IPS DF 4.7 (cell line): ENCODE data around the gene MYL5.
"Not testable (repeated sequence)": the region's sequence is repeated elsewhere in the genome, so short reads cannot be mapped to it uniquely, and the experiment has no call there.

Source experiments
- DNase-seq: peaks from one replicate; pipeline ENCODE4 v3.0.0-alpha.2; 2013; ENCODE audit warnings: low spot score; ENCODE audit errors: extremely low read depth

MYL5 gene

GRCh38 chr4:684623-685327, 10.4 kb downstream of the MYL5 start:
- DNase-seq: no peak

DNA sequence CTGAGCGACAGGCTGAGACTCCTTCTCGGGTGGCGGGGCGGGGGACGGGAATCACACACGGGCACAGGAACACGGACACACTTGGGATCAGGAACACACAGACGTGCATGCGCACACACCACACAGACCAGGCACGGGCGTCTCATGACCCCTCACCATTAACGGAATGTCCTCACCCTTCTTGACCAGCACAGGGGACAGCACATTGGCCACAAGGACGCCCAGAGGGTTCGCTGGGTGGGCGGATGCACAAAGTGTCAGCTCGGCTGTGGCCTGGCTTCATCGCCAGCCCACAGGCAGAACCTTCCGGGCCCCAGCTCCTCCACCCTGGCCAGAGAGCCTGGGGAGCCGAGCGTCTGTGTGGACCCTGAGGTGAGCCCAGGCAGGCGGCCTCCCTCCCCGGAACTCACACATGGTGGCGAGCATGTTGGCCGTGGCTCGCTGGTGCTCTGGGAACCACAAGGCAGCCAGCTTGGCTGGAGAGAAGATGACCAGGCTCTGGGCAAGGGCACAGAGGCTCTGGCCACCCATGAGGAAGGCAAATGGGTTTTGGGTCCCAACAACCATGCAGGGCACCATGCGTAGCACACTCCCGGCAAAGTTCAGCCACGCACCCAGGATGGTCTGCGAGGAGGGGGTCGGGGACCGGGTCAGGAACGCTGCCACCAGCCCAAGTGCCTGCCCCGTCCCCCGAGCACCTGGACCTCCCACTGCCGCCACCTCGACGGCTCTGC, 11.5 kb downstream of the MYL5 start:
- no peak for DNase-seq

GRCh38 chr4:686413-687040, 12.2 kb downstream of the MYL5 start:
- DNase-seq: no peak

DNA sequence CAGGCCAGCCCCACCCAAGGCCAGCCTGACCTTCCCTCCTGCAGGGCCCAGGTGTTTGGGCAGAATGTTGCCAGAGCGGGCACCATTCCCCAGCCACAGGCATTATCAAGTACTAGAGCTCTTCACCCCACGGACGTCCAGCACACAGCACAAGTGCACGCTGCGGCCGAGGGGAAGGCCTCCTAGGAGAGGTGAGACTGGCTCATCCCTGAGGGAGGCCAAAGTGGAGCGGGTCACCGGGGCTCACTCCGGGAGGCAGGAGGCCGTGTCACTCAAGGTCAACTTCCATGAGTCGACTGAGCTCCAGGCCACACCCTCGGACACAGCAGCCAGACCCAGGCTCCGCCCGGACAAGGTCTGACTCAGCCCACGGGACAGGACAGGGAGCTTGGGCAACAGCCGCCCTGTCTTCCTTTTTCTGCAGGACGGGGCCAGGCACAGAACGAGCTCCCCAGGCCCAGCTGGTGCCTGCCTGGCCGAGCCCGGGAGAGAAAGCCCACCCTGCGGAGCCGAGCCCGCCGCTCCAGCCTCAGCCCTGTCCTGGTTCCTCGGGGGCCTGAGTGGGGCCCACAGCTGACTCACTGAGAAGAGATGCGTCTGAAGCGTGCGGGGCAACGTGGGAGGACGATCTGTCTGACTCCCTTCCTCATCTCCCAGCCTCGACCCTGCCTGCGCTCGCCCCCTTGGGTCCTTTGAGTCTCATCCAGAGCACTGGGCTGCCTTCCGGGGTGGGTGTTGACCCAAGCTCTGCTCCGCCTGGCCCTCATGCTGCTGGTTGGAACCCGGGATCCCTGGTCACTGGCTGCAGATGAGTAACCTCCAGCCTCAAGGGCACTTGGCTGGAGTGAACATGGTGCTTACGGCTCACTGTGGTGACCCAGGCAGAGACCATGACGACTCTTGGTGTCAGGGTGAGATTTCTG, 13.0 kb downstream of the MYL5 start:
- no peak for DNase-seq

GRCh38 chr4:687971-688853, 13.9 kb downstream of the MYL5 start:
- DNase-seq: no peak

- DNase-seq: no peak
Measured at GRCh38 chr4:688854-689681, 14.7 kb downstream of the MYL5 start, which contains the start of gene SLC49A3. Gene SLC49A3, minus strand, starts transcription at chr4:689151. Its CDS starts 24 bp downstream, at chr4:689127.

DNA sequence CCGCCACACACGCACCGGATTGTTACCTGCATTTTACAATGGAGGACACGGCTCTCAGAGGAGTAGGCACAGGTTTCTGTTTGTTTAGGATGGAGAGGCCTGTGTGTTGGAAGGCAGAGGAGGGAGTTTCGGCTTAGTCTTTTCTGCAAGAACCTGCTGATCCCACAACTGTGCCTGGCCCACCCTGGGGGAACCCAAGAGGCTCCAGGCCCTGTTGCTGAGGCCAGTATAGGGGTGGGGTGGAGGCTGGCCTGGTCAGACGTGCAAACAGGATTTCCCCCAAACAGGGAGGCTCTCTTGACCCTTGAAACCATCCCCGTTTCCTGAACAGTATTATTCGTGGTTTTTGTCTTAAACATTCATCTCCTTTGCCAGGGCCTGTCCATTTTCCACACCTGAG, 15.4 kb downstream of the MYL5 start:
- DNase-seq: no peak

DNA sequence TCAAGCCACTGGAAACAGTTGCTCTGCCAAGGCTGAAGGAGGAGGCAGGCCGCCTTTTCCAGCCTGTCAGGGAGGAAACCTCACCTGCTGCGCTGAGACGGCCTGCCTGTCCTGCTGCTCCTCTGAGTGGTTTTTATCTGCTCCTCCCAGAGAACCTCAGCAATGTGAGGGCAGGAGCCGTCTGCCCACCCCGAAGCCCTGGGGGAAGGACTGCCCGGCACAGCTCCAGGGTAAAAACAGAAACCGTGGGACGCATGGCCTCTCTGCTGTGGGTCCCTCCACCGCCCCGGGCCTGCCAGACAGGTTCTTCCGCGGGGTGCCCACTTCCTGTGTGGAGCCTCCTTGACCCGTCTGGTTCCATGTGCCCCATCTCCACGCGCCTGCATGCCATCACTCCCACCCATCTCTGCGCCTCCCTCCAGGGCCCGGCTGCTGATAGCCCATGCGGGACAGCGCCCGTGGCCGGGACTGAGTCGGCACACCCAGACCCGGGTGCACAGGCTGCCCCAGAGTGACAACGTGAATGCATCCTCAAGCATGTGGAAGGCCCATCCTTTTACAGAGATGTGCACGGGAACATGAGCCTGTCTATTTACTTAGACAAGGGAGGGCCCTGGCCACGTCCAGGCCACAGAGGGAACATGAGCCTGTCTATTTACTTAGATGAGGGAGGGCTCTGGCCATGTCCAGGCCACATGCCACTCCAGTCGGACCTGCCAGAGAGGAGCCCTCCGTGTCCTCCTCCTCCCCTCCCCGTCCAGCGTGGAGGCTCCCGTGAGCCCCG, 18.6 kb downstream of the MYL5 start:
- no peak for DNase-seq

GRCh38 chr4:694341-694940, 20.1 kb downstream of the MYL5 start:
- not testable (repeated sequence) for DNase-seq

DNA sequence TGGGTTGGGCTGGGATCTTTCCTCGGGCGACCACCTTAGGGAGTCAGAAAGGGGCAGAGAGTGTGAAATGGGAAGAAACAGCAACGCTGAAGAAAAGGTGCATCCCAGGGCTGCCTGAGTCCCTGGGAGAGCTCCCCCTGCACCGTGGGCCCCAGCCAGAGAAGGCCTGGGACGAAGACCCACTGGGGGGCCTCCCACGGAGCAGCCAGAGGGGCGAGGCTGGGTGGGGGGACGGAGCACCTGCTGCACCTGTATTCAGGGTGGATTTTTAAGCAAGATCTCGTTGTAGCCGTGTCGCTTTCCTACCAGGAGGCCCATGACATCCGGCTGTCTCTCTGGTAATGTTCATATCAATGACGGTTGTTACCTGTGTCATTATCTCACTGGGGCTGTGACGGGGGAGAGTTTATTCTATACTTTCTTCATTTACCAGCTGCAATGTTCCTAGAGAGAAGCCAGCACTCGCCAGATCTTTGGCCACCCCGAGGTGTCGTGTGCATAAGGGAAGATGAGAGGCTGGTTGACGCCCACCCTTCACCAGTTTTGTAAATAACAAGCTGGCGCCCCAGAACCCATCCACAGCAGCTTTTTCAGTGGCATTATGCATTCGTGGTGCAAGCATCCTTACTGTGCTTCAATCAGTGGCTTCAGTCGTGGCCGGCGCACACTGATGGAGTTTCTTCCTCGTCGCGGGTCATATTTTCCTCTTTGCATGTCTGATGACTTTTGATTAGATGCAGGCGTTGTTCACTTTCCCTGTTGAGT, 25.7 kb downstream of the MYL5 start:
- no peak for DNase-seq

DNA sequence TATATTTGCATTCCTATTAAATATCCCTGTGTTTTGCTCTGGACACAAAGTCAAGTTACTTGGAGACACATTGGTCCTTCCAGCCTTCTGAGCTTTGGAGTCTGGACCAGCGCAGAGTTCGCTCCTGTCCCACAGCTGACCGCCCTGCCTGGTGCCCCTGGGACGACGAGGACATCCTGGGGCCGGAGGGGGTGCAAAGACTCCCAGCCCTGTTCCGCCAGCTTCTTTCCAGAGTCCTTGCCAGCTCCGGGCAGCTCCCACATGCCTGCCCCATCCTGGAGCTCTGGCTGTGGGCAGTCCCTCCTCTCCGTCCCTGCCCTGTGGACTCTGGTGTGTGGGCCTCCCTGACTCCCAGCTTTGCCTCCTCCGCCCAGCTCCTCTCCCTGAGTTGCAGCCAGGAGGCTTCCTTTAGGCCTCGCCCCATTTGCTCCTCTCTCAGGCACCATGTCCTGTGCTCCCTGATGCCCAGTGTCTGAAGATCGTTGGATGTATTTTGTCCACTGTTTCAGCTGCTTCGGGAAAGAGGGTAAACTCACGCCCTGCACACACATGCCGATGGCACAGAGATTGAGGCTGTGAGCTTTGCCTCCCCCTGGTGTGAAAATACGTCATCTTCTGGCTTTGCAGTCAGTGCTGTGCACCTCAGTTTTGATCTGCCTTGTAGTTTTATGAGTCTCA, 26.4 kb downstream of the MYL5 start:
- no peak for DNase-seq

DNA sequence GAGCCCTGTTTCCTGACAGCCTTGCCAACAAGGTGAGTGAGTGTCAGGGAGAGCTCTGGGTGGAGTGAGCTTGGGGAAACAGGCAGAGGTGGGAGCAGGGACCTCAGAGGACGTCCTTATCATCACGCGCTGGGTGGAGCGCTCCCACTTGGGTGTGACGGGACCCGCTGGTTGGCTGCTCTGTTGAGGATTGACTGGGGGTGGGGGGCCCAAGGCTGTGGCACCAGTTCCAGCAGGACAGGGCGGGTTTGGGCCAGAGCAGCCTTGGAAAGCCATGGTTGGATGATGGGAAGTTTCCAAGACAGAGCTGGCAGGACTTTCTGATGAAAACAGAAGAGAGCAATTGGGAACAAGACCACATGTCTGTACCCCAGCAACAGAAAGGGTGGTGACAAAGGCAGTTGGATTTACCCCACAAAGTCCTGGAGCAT, 28.3 kb downstream of the MYL5 start:
- DNase-seq: no peak

- no peak for DNase-seq
Measured at GRCh38 chr4:703336-704197, 29.2 kb downstream of the MYL5 start.

DNA sequence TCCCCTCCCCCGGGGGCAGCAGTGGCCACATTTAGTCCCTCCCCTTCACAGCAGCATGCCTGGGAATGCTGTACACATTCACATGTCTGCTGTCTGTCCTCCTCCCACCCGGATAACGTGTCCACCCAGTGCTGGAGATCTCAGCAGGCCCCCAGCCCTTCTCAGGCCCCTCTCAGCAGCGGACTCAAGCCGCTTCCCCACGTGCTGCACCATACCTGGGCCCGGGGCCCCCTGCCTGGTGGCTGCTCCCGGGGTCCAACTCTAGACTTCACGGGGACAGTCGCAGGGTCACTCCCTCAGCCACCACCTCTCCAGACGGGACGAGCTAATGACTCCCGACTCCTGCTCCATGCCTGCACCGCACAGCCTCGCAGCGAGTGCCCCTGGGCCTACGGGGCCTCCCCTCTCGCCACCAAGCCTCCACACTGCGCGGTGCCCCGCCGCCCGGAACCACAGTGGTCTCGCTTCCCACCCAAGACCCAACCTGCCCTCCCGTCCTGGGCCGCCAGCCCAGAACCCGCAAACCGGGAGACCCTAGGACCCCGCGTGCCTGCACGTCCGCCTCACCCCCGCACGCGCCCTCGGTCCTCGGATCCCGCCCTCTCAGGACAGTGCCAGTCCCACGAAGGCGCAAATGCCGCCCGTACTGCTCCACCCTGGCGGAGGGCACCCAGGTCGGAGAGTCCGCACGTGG, 30.0 kb downstream of the MYL5 start:
- DNase-seq: no peak

GRCh38 chr4:704971-705277, 30.6 kb downstream of the MYL5 start:
- no peak for DNase-seq
